ENCODE measurements around the gene AAMP.
A peak's percentile ranks its signal among the peaks of the same experiment; 100 is the strongest.

The AAMP gene

DNA sequence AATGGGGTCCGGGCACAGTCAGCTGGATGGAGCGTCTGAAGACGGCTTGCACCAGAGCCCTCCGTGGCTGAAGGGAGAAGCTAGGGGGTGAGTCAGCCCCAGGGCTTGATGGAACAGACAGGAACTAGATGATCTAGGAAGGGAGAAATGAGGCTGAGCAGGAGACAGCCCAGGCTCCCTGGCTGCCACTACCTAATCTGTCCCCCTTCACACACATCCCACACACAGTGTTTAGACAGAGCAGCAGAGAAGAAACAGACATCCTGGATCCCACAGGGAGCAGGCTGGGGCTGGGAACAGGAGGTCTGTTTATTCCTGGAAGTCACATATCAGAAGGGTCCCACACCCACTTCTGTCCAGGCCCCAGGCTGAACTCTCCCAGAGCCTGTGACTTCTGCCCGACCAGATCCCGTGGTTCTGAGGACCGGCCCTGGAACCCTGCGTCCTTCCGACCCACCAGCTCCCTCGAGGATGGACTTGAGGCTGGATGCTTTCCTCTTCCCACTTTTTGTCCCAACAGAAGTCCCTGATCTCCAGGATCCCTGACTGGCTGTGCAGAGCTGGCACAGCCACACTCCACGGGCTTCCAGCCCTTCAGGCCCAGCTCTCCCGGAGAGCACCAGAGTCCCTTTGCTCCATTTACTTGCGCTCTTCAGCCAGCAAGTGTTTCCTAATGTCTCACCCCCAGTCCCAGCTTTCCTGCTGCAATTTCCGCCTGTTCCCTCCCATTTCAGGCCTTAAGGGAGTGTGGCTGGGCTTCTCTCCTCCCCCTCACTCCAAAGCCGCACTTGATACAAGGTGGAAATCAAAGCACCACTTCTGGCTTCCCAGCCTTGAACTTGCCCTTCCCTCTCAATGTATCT lies 10.6 kb downstream of the AAMP start:
- DNase-seq (ENCODE audit: low read depth), result no peak

DNA sequence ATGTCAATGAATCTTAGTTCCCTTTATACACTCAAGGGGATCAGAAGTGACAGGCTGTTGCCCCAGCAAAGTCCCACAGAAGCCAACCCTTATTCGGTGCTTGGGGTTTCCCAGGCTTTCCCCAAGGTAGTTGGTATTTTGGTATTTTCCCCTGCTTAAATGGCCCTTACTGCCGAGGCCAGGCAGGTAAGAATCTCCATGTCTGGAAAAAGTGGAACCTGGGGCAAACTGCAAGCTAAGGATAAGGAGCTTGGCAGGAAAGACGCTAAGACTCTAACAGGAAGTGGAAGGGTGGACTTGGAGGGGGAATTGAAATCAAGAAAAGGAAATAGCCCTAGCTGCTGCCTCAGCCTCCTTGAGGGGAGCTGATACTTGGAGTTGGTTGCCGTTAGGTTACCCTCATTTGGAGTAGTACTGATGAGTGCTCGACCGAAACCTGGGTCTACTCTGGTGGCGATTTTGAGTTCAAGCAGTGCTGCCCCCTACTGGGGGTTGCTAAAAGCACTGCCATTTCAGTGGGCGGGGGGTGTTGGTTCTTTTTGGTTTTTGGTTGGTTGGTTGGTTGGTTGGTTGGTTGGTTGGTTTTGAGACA lies 12.5 kb downstream of the AAMP start:
- peak; percentile 40 for DNase-seq (ENCODE audit: low read depth)

DNA sequence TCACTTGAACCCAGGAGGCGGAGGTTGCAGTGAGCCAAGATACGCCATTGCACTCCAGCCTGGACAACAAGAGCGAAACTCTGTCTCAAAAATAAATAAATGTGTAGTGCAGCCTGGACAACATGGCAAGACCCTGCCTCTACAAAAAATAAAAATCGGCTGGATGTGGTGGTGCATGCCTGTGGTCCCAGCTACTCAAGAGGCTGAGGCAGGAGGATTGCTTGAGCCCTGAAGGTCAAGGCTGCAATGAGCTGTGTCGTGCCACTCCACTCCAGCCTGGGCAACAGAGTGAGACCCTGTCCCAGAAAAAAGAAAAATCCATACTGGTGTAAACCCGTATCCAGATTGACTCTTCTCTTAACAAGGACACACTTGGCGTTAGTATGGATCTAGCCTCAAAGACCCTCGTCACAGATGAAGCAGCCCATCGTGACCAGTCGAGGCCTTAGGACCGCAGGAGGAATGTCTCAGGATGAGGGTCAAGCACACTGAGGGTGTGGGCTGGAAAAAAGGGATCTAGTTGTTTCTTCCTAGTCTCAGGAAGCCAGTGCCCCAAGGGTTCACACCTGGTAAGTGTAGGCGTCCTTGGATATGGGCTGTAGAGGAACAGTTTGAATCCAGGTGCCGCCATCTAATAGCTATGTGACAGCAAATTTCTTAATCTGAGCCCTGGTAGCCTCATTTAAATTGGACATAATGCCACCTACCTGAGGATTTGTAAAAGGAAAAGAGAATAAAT lies 13.2 kb downstream of the AAMP start:
- no peak for DNase-seq (ENCODE audit: low read depth)

DNA sequence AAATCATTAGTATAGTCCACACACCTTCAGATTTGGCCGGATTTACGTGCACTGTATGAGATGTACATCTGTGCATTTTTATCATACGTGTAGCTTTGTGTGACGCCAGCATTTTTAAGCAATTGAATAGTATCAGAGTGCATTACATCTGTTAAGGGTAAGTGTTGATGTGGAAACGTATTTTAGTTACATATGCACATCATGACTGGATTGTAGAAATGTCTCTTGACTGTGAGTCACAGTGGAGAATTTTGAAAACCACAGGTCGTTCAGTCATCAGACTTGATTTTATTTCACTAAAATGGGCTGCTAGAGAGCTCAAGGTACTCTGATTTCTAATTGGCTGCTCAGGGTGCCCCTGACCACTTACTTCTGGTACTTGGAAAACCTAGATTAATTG lies 14.5 kb downstream of the AAMP start:
- DNase-seq (ENCODE audit: low read depth), result no peak

DNA sequence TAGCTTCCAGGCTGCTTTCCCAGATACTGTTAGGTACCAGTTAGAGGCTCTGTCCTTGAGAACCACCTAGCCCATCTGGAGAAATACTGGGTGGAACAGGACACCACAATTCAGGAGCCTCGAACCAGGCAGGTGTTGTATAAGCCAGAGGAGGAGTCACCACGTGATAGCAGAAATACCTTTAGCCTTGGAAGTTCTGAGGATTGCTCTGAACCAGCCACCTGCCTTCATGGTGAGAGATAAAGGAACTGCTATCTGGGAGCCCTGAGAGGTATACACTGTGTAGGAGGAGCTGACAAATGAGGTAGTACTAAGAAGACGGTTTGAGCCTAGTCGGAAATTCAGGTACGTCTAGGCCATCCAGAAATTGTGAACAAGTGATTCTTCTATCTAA lies 16.7 kb downstream of the AAMP start:
- no peak for DNase-seq (ENCODE audit: low read depth)

DNA sequence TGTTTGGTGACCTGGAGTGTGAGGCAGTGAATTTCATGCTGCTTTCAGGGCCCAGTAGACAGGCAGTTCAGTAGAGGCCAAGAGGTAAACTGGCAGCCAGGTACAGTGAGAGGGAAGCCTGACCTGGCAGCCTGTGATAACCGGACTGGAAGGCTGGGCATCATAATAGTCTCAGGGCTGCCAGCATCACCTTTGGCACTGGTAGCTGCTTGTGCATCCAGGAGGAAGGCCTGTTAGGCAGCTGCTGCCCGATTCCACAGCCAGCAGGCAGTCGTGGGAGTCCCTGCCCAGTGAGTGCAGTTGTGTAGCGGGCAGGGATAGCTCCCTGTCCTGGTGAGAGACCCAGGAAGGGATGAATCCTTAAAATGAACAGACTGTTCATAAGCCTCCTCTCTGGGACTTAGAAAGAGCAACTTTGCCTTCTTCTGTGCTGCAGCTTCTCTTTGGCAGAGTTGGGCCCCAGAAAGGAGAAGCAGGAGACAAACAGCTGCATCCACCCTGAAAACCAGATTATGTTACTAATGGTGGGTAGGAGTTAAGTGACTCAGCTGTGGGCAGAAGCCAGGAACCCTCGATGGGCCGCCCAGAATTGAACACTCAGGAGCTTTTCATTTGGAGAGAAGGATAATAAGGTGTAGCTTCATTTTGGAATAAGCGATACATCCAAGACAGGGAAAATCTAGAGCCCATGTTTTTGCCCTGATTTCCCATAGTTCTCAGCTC lies 17.3 kb downstream of the AAMP start:
- DNase-seq (ENCODE audit: low read depth), result no peak

DNA sequence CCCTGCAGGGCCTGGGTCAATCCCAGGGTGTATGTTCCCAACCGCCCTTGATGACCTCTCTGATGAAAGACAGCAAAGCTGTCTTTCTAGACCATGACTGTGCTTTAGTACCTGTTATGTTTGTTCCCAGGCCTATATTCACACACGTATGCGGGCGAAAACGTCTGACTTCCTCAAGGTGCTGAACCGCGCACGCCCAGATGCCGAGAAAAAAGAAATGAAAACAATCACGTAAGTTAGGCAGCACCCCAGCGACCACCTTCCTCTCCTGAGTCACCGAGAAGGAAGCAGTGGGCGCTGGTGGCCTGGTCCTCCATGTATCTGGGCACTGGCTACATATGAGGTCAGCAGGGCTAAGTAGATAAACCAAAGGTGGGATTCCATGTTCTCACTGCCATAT lies 20.2 kb downstream of the AAMP start:
- no peak for DNase-seq (ENCODE audit: low read depth)

DNA sequence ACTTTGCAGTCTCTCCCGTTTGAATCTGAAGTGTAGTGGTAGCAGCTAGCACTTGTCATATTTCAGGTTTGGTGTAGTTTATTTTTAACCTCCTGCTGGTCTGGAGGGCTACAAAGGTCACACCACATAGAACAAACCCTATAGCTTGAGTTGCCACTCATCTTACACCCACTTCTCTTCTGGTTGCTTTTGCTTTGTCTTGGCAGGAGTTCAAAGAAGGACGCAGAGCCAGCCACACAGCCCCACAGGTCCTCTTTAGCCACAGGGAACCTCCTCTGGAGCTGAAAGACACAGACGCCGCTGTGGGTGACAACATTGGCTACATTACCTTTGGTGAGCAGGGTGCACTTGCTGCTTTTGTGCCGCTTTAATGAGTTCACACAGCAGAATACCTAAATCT lies 24.7 kb downstream of the AAMP start:
- no peak for DNase-seq (ENCODE audit: low read depth)

DNA sequence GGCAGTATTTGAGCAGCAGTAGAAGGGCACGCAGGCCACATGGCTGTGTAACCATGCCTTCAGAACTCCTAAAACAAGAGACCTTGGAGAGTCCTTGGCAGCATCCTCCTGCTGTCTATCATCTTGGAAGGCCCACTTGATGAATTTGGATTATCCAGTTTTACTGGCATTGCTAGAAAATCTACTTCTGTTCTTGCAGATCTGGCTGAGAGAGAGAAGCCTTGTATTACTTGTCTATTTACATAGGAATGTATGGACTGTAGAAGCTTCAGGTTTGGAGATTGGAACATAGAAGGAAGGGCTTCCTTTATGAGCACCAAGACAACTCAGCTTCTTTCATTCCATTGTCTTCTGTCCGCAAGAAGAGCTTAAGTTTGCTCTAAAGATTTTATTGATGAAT lies 25.3 kb downstream of the AAMP start:
- DNase-seq (ENCODE audit: low read depth), result no peak

DNA sequence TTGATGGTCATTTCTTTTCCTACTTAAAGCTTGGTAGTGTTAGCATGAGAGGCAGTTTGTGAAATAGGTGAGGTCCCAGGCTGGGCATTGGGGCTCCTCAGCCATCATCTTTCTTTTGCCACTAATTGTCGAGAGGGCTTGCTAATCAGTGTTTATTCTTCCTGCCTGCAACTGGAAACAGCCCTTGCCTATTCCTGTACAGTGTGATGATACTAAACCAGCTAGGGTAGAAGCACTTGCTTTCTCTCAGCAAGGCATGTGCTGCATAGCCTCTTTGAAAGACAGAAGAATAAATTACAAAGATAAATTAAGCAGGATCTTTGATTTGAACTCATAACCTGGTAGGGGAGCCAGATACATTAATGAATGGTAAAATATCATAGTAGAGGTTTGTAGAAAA lies 25.7 kb downstream of the AAMP start:
- DNase-seq (ENCODE audit: low read depth), result no peak

DNA sequence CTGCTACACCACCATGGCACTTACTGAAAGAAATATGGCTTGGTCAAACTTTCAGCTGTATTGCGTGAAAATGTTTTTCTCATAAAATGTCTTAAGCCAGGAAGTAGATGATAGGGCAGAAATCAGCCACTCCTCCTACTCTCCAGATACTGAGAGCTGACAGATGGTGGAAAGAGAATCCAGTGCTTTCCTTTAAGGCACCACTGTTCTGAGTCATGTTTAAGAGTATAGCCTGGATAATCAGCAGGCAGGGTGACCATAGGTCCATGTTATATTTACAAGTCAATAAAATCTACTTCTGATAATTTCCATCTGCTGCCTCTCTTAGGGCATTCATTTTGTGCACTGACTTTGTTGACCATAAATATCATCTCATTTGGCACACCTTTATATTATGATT lies 31.1 kb downstream of the AAMP start:
- no peak for DNase-seq (ENCODE audit: low read depth)

DNA sequence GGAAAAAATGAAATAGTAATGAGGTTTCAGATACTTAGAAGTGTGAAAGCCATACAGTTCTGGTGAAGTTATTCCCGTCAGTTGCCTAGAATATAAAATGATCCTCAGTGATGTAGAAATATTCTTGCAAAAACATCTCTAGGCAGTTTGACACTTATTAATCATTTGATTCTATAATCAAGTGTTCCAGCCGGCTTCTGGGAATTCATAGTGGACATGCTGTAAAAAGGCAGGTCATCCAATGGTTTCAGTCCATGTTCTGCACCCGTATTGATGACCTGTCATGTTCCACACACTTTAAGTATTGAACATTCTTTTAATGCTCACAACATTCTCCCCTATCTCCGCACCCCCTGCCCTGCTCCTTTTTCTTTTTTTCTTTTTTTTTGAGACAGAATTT lies 33.1 kb downstream of the AAMP start:
- DNase-seq (ENCODE audit: low read depth), result no peak

DNA sequence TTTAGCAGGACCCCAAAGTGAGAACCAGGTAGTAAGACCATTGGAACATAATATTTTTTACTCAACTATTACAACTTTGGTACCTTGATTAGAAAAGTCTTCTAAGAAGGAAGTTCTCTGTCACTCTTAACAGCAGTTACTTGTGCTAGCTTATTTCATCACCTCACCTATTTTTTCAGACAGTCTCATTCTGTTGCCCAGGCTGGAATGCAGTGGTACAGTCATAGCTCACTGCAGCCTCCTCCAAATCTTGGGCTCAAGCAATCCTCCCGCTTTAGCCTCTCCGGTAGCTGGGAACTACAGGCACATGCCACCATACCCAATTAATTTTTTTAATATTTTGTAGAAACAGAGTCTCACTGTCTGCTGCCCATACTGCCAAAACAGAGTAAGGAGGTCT lies 34.9 kb downstream of the AAMP start:
- DNase-seq (ENCODE audit: low read depth), result no peak

DNA sequence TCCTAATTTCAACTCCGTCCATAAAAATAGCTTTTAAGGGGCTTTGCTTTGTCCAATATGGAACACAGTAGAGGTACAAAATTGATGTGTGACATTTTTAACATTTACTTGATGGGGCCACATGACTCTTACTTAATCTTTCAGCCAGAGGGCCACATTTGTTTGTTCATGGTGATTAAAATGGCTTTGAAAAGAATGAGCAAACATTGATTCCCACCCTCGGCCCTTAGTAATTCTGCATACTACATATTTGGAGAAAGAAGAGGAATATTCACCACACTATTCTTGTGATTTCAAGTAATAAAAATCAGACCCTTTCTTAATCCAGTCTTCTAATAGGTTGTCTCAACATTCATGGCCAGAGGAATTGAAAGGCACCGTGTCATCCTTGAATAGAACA lies 35.4 kb downstream of the AAMP start:
- no peak for DNase-seq (ENCODE audit: low read depth)

DNA sequence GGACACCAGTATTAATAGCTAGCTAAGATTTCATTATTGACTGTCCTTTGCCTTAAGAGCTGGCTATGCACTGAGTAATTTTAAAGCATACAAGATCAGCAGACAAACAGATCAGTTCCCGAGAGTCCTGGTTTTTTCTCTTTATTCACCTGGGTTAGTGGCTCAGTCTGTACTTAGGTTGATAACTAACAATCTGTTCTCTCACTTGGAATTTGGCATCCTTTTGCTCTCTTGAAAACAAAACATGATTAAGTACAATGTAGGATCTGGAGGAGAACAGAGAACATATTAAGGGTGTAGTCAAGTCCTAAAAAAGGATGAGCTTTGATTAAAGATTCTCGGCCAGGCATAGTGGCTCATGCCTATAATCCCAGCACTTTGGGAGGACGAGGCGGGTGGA lies 36.4 kb downstream of the AAMP start:
- no peak for DNase-seq (ENCODE audit: low read depth)

DNA sequence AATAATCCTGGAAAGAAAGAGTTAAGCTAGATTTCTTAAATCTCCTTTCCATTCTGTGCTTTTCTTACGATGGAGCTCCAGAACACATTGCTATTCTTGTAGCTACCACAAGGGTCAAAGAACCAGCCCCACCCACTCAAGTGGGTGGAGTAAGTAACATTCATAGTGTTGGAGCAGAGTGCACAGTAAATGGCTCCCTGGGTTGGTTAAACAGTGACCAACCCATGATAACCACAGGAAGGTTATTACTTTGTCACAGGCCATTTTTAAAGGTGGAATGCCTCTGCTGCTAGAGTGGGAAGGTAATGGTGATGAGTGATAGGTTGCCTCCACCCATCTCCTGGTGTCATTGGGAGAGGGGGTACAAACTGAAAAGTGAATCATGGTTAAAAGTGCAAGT lies 39.1 kb downstream of the AAMP start:
- DNase-seq (ENCODE audit: low read depth), result no peak

DNA sequence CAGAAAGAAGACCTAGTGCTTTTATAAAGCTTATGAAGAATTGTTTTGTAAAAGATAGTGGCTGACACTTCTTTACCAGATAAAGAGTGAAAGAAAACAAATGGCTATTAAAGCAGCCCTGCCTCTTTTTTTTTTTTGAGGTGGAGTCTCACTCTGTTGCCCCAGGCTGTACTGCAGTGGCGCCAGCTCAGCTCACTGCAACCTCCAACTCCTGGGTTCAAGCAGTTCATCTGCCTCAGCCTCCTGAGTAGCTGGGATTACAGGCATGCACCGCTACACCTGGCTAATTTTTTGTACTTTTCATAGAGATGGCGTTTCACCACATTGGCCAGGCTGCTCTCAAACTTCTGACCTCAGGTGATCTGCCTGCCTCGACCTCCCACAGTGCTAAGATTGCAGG lies 40.1 kb downstream of the AAMP start:
- no peak for DNase-seq (ENCODE audit: low read depth)

DNA sequence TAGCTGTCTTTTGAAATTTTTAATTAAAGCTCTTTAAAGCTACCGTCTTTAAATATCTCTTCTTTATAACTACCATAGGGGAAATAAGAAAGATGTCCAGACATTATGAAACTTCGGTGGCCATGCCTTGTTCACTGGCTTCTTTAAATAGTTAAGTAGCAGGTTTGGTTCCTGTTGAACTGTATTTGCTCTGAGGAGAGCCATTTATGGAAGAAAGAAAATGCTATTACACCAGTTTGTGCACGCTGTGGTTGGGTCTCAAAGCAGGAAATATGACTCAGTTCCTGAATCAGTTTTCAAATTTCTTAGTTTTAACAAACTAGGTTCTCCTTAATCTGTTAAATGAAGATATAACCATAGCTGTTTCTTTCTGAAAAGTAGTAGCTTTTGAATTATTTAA lies 40.7 kb downstream of the AAMP start:
- no peak for DNase-seq (ENCODE audit: low read depth)

DNA sequence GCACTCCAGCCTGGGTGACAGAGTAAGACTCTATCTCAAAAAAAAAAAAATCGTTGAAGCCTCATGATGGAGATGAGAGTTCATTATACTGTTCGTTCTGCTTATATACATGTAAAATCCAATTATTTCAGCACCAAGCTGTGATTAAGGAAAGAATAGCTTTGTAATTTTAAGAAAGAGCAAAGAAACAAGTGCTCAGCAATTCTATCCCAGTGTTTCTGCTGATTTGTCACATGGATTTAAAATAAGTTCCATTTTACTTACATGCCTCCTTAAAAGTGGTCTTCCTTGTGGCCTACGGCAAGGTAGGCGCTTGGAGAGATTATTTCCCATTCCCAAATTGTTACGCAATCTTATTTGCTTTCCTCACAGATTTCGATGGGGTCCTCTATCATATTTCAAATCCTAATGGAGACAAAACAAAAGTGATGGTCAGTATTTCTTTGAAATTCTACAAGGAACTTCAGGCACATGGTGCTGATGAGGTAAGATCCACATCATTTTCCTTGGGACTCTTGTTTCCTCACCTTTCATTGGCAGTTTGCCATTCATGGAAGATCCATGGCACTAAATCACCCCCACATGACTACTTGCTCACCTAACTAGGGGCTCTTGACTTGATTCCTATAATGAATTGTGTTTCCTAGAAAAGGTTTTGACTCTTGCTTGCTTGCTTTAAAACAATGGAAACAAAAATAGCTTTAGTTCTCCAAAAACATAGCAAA lies 41.4 kb downstream of the AAMP start:
- no peak for DNase-seq (ENCODE audit: low read depth)

DNA sequence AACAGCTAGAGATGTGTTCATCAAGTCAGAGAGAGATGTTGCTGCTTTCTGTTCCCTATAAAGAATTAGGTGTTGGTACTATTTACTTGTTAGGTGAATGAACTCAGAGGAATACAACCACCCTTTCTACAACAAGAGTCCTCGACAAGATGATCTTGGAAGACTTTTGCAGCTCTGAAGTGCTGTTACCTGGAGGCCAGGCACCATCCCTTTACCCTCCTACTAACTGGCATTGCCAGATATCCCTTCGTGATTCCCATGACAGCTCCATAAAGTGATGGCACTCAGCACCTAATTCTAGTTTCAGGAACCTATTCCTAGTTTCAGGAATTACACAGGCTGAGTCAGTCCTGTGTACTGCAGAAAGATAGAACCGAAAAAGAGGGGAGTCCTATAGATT lies 43.0 kb downstream of the AAMP start:
- no peak for DNase-seq (ENCODE audit: low read depth)

DNA sequence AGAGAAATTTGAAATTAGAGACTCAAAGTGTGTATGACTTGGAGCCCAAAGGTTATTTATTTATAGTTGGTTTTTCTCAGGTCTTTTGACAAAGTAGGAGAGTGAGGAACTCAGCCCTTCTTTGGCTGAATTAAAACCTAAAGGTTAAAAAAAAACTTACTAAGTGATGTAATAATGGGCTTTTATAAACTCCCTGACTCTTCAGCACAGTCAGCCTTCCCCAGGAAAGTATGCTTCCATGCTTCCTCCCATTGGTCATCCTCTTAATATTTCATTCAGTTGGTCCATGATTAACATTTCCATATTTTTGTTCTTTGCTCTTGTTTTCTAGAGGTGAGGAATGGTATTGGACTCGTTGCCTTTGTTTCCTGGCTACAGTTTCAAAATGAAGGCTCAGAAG lies 45.8 kb downstream of the AAMP start:
- no peak for DNase-seq (ENCODE audit: low read depth)

DNA sequence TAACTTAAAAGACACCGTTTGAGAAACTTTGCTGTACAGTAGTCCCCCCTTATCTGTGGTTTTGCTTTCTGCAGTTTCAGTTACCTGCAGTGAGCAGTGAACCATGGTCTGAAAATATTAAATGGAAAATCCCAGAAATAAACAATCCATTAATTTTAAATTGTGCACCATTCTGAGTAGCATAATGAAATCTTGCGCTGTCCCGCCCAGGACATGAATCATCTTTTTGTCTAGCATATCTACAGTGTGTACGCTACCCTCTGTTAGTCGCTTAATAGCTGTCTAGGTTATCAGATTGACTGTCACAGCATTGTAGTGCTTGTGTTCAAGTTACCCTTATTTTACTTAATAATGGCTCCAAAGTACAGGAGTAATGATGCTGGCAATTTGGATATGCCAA lies 46.9 kb downstream of the AAMP start:
- no peak for DNase-seq (ENCODE audit: low read depth)

All from stimulated activated CD8-positive, alpha-beta memory T cell treated with anti-CD3 and anti-CD28 coated beads, Interleukin-12 subunit alpha, Interleukin-12 subunit beta, amount 100 ng/mL, for 4 hours (primary cell).